Left lobe of liver (tissue), 2 donors: ENCODE results near the gene GLI3. TPM values are rescaled to one million over a fixed set of nuclear protein-coding genes. Genes with fewer than 3 reads are reported as not detected.

Experiments used
- ATAC-seq: fragments of 200-7000 bp; cut with Tn5 transposase; one replicate; pipeline ENCODE4 v1.9.1; 2020; ENCODE audit warnings: mild to moderate bottlenecking, moderate library complexity
- DNase-seq: peaks from one replicate; pipeline ENCODE4 v3.0.0-alpha.2; 2020; ENCODE audit warnings: low spot score
- total RNA-seq: library from RNA; stranded (reverse); gene quantifications from one replicate; pipeline ENCODE4 v1.2.1, GENCODE V29; 2021
- donor health status: DM: no; HTN: no; CAD: no; lungs with moderate emphysema.
- donor health status: DM: no; HTN: yes; CAD: no.

Gene GLI3
- total RNA-seq = 0.88 TPM

- ATAC-seq (peak; percentile 71), DNase-seq (peak; percentile 49)
These were observed at the start of gene GLI3 for GRCh38 chr7:42236976-42237810. Gene GLI3, minus strand, starts transcription at chr7:42237209. Its CDS starts 13,956 bp downstream, at chr7:42223253.

GRCh38 chr7:42285383-42285824, 48.4 kb upstream of the GLI3 start:
- DNase-seq (no peak), ATAC-seq (no peak)

GRCh38 chr7:42283553-42283952, 46.5 kb upstream of the GLI3 start:
- DNase-seq (no peak), ATAC-seq (no peak)

- ATAC-seq (no peak), DNase-seq (no peak)
These were observed 41.3 kb upstream of the GLI3 start for GRCh38 chr7:42278344-42278743.

GRCh38 chr7:42274053-42274452, 37.0 kb upstream of the GLI3 start:
- ATAC-seq (no peak), DNase-seq (no peak)

- DNase-seq = no peak
- ATAC-seq = no peak
These were observed 36.0 kb upstream of the GLI3 start for GRCh38 chr7:42272793-42273665.

GRCh38 chr7:42269161-42269560, 32.2 kb upstream of the GLI3 start:
- ATAC-seq = no peak
- DNase-seq = no peak

GRCh38 chr7:42264702-42265101, 27.7 kb upstream of the GLI3 start:
- ATAC-seq (no peak), DNase-seq (no peak)

GRCh38 chr7:42263971-42264370, 27.0 kb upstream of the GLI3 start:
- DNase-seq (no peak), ATAC-seq (no peak)

- DNase-seq (no peak), ATAC-seq (no peak)
These were observed 26.0 kb upstream of the GLI3 start for GRCh38 chr7:42262964-42263363.

- DNase-seq (no peak), ATAC-seq (no peak)
These were observed 17.2 kb upstream of the GLI3 start for GRCh38 chr7:42254217-42254616.

- ATAC-seq = no peak
- no peak for DNase-seq
These were observed 16.3 kb upstream of the GLI3 start for GRCh38 chr7:42253316-42253715.

- DNase-seq (no peak), ATAC-seq (no peak)
These were observed 13.4 kb upstream of the GLI3 start for GRCh38 chr7:42250411-42250810.

GRCh38 chr7:42248579-42248978, 11.6 kb upstream of the GLI3 start:
- ATAC-seq = no peak
- DNase-seq = no peak

GRCh38 chr7:42247301-42247700, 10.3 kb upstream of the GLI3 start:
- ATAC-seq (no peak), DNase-seq (no peak)

- no peak for DNase-seq
- ATAC-seq = no peak
These were observed 7.8 kb upstream of the GLI3 start for GRCh38 chr7:42244828-42245227.

- ATAC-seq = no peak
- no peak for DNase-seq
These were observed 5.4 kb upstream of the GLI3 start for GRCh38 chr7:42242381-42242780.

- no peak for ATAC-seq
- DNase-seq = no peak
These were observed 4.4 kb upstream of the GLI3 start for GRCh38 chr7:42241424-42241823.

- DNase-seq (no peak), ATAC-seq (no peak)
These were observed 3.4 kb upstream of the GLI3 start for GRCh38 chr7:42240416-42240815.

GRCh38 chr7:42238709-42239366, 1.8 kb upstream of the GLI3 start:
- ATAC-seq (no peak), DNase-seq (no peak)

- DNase-seq (no peak), ATAC-seq (peak; percentile 36)
These were observed 967 bp upstream of the GLI3 start for GRCh38 chr7:42237811-42238541.
